Stimulated activated CD4-positive, alpha-beta T cell treated with anti-CD3 and anti-CD28 coated beads, Interleukin-1b, Interleukin-23, amount 100 ng/mL, for 1 hour (primary cell): ENCODE measurements around the gene HDDC3.

ENCODE experiments used
- DNase-seq, 2 donors: peaks; one replicate each; pipeline ENCODE4 v3.0.0-alpha.2; 2020; ENCODE audit warnings: low read depth in 2 of 2

Gene HDDC3

GRCh38 chr15:90891346-90891949 lies 40.9 kb downstream of the HDDC3 start:
- DNase-seq: no peak

- DNase-seq: no peak
Observed at GRCh38 chr15:90890839-90891238, 41.5 kb downstream of the HDDC3 start.

GRCh38 chr15:90889736-90890456 lies 42.5 kb downstream of the HDDC3 start:
- no peak for DNase-seq

- no peak for DNase-seq
Observed at GRCh38 chr15:90889313-90889730, 43.0 kb downstream of the HDDC3 start.

GRCh38 chr15:90887037-90887481 lies 45.3 kb downstream of the HDDC3 start:
- DNase-seq: no peak

GRCh38 chr15:90886291-90886614 lies 46.1 kb downstream of the HDDC3 start:
- no peak for DNase-seq

GRCh38 chr15:90885432-90886290 lies 46.7 kb downstream of the HDDC3 start:
- peak; percentile 59 to 79 for DNase-seq

- DNase-seq: no peak
Observed at GRCh38 chr15:90884719-90885431, 47.5 kb downstream of the HDDC3 start.

- no peak for DNase-seq
Observed at GRCh38 chr15:90883976-90884718, 48.2 kb downstream of the HDDC3 start, which contains the start of gene FES. Gene FES, plus strand, starts transcription at chr15:90884504. Its CDS starts 542 bp downstream, at chr15:90885046.

GRCh38 chr15:90883526-90883975 lies 48.8 kb downstream of the HDDC3 start:
- DNase-seq: no peak

GRCh38 chr15:90882781-90883525 lies 49.4 kb downstream of the HDDC3 start:
- no peak for DNase-seq

- no peak for DNase-seq
Observed at GRCh38 chr15:90881978-90882721, 50.2 kb downstream of the HDDC3 start.

- DNase-seq: no peak
Observed at GRCh38 chr15:90881181-90881977, 51.0 kb downstream of the HDDC3 start.

GRCh38 chr15:90880381-90881145 lies 51.8 kb downstream of the HDDC3 start:
- no peak for DNase-seq
